ENCODE measurements around the gene LCN6.

LCN6 gene

GRCh38 chr9:136744773-136745172 is 3.6 kb downstream of the LCN6 start:
- Histone ChIP-seq H2BK12ac (ENCODE audit: low read length) (no peak overlapping the region), H3K23ac (ENCODE audit: low read length) (no peak overlapping the region), H3K27me3 (ENCODE audit: insufficient read depth, low read length) (no peaks in the 10 kb centered on the region), H4K91ac (ENCODE audit: low read depth, low read length) (no peak overlapping the region), H4K12ac (ENCODE audit: low read depth, low read length) (no peak overlapping the region), H3K79me1 (ENCODE audit: low read length) (no peaks in the 10 kb centered on the region), H3K36me3 (ENCODE audit: control insufficient read depth in 1 of 2, insufficient read depth in 2 of 2, low read length in 2 of 2) (no peaks in the 10 kb centered on the region), H3K4me1 (ENCODE audit: control insufficient read depth in 1 of 2, insufficient read depth in 2 of 2, low read length in 2 of 2) (no peaks in the 10 kb centered on the region), H3K9ac (ENCODE audit: low read length) (no peak overlapping the region), H3K79me2 (ENCODE audit: control insufficient read depth, insufficient read depth, low read length, poor library complexity) (no peaks in the 10 kb centered on the region), H3K4me3 (ENCODE audit: low read depth, low read length) (no peak overlapping the region), H2AK5ac (ENCODE audit: low read length) (no peak overlapping the region), H3K9me3 (ENCODE audit: insufficient read depth, low read depth, low read length) (no peaks in the 10 kb centered on the region), H2AFZ (ENCODE audit: insufficient read depth, low read length, poor library complexity) (no peak overlapping the region), H3K18ac (ENCODE audit: low read length) (no peak overlapping the region), H3K4ac (ENCODE audit: low read depth, low read length) (no peak overlapping the region), H3K14ac (ENCODE audit: low read length) (no peak overlapping the region), H2BK5ac (ENCODE audit: low read depth, low read length, poor library complexity) (no peak overlapping the region), H2BK120ac (ENCODE audit: insufficient read depth, low read length, poor library complexity) (no peak overlapping the region), H4K8ac (ENCODE audit: low read depth, low read length) (no peak overlapping the region), H3K27ac (ENCODE audit: low read depth, low read length) (no peak overlapping the region), H3K4me2 (ENCODE audit: low read length) (no peak overlapping the region)
- no peak for DNase-seq
- no CpG with 5 or more reads among the region's 18 CpGs for WGBS (ENCODE audit: extremely low coverage, insufficient coverage, insufficient read length)

- no peak overlapping the region for H4K91ac ChIP-seq (ENCODE audit: low read depth, low read length)
- no peaks in the 10 kb centered on the region for H3K4me1 ChIP-seq (ENCODE audit: control insufficient read depth in 1 of 2, insufficient read depth in 2 of 2, low read length in 2 of 2)
- WGBS (ENCODE audit: extremely low coverage, insufficient coverage, insufficient read length): no CpG with 5 or more reads among the region's 16 CpGs
- no peak overlapping the region for H3K4me2 ChIP-seq (ENCODE audit: low read length)
- H3K14ac ChIP-seq (ENCODE audit: low read length): no peak overlapping the region
- H3K4me3 ChIP-seq (ENCODE audit: low read depth, low read length): no peak overlapping the region
- no peak overlapping the region for H2BK5ac ChIP-seq (ENCODE audit: low read depth, low read length, poor library complexity)
- no peaks in the 10 kb centered on the region for H3K36me3 ChIP-seq (ENCODE audit: control insufficient read depth in 1 of 2, insufficient read depth in 2 of 2, low read length in 2 of 2)
- H3K4ac ChIP-seq (ENCODE audit: low read depth, low read length): no peak overlapping the region
- H3K18ac ChIP-seq (ENCODE audit: low read length): no peak overlapping the region
- H4K8ac ChIP-seq (ENCODE audit: low read depth, low read length): no peak overlapping the region
- H3K23ac ChIP-seq (ENCODE audit: low read length): no peak overlapping the region
- no peaks in the 10 kb centered on the region for H3K79me1 ChIP-seq (ENCODE audit: low read length)
- no peak overlapping the region for H2BK120ac ChIP-seq (ENCODE audit: insufficient read depth, low read length, poor library complexity)
- H3K9ac ChIP-seq (ENCODE audit: low read length): no peak overlapping the region
- H2BK12ac ChIP-seq (ENCODE audit: low read length): no peak overlapping the region
- DNase-seq: no peak
- H3K27ac ChIP-seq (ENCODE audit: low read depth, low read length): no peak overlapping the region
- H3K9me3 ChIP-seq (ENCODE audit: insufficient read depth, low read depth, low read length): no peaks in the 10 kb centered on the region
- H4K12ac ChIP-seq (ENCODE audit: low read depth, low read length): no peak overlapping the region
- no peak overlapping the region for H2AK5ac ChIP-seq (ENCODE audit: low read length)
- H2AFZ ChIP-seq (ENCODE audit: insufficient read depth, low read length, poor library complexity): no peak overlapping the region
- no peaks in the 10 kb centered on the region for H3K79me2 ChIP-seq (ENCODE audit: control insufficient read depth, insufficient read depth, low read length, poor library complexity)
- H3K27me3 ChIP-seq (ENCODE audit: insufficient read depth, low read length): no peaks in the 10 kb centered on the region
These were observed 4.6 kb downstream of the LCN6 start for GRCh38 chr9:136743639-136744211.

- no CpG with 5 or more reads among the region's 25 CpGs for WGBS (ENCODE audit: extremely low coverage, insufficient coverage, insufficient read length)
- Histone ChIP-seq H3K14ac (ENCODE audit: low read length) (no peak within 1 kb of the TSS), H3K9ac (ENCODE audit: low read length) (no peak within 1 kb of the TSS), H3K9me3 (ENCODE audit: insufficient read depth, low read depth, low read length) (no peaks in the 10 kb centered on the region), H3K18ac (ENCODE audit: low read length) (no peak within 1 kb of the TSS), H3K23ac (ENCODE audit: low read length) (no peak within 1 kb of the TSS), H3K27ac (ENCODE audit: low read depth, low read length) (no peak within 1 kb of the TSS), H3K4ac (ENCODE audit: low read depth, low read length) (no peak within 1 kb of the TSS), H2BK5ac (ENCODE audit: low read depth, low read length, poor library complexity) (no peak within 1 kb of the TSS), H4K91ac (ENCODE audit: low read depth, low read length) (no peak within 1 kb of the TSS), H2BK120ac (ENCODE audit: insufficient read depth, low read length, poor library complexity) (no peak within 1 kb of the TSS), H2AFZ (ENCODE audit: insufficient read depth, low read length, poor library complexity) (no peak within 1 kb of the TSS), H3K79me2 (ENCODE audit: control insufficient read depth, insufficient read depth, low read length, poor library complexity) (no peaks in the 10 kb centered on the region), H2BK12ac (ENCODE audit: low read length) (no peak within 1 kb of the TSS), H4K8ac (ENCODE audit: low read depth, low read length) (no peak within 1 kb of the TSS), H3K79me1 (ENCODE audit: low read length) (no peaks in the 10 kb centered on the region), H3K4me2 (ENCODE audit: low read length) (no peak within 1 kb of the TSS), H2AK5ac (ENCODE audit: low read length) (no peak within 1 kb of the TSS), H3K4me3 (ENCODE audit: low read depth, low read length) (no peak within 1 kb of the TSS), H3K4me1 (ENCODE audit: control insufficient read depth in 1 of 2, insufficient read depth in 2 of 2, low read length in 2 of 2) (no peaks in the 10 kb centered on the region), H3K36me3 (ENCODE audit: control insufficient read depth in 1 of 2, insufficient read depth in 2 of 2, low read length in 2 of 2) (no peaks in the 10 kb centered on the region), H3K27me3 (ENCODE audit: insufficient read depth, low read length) (no peaks in the 10 kb centered on the region), H4K12ac (ENCODE audit: low read depth, low read length) (no peak within 1 kb of the TSS)
- no peak for DNase-seq
These were observed 5.5 kb downstream of the LCN6 start, which contains the start of gene LCN10 for GRCh38 chr9:136742591-136743391. TSS of gene LCN10 (minus strand) at chr9:136742940. CDS start at chr9:136742903, 37 bp downstream.

GRCh38 chr9:136741883-136742571 is 6.3 kb downstream of the LCN6 start:
- Histone ChIP-seq H3K14ac (ENCODE audit: low read length) (no peak overlapping the region), H2BK5ac (ENCODE audit: low read depth, low read length, poor library complexity) (no peak overlapping the region), H4K8ac (ENCODE audit: low read depth, low read length) (no peak overlapping the region), H2BK12ac (ENCODE audit: low read length) (no peak overlapping the region), H3K18ac (ENCODE audit: low read length) (no peak overlapping the region), H2AFZ (ENCODE audit: insufficient read depth, low read length, poor library complexity) (no peak overlapping the region), H3K36me3 (ENCODE audit: control insufficient read depth in 1 of 2, insufficient read depth in 2 of 2, low read length in 2 of 2) (no peaks in the 10 kb centered on the region), H3K4me1 (ENCODE audit: control insufficient read depth in 1 of 2, insufficient read depth in 2 of 2, low read length in 2 of 2) (no peaks in the 10 kb centered on the region), H3K79me1 (ENCODE audit: low read length) (no peaks in the 10 kb centered on the region), H3K9me3 (ENCODE audit: insufficient read depth, low read depth, low read length) (no peaks in the 10 kb centered on the region), H3K4ac (ENCODE audit: low read depth, low read length) (no peak overlapping the region), H4K12ac (ENCODE audit: low read depth, low read length) (no peak overlapping the region), H3K23ac (ENCODE audit: low read length) (no peak overlapping the region), H2BK120ac (ENCODE audit: insufficient read depth, low read length, poor library complexity) (no peak overlapping the region), H3K79me2 (ENCODE audit: control insufficient read depth, insufficient read depth, low read length, poor library complexity) (no peaks in the 10 kb centered on the region), H3K27me3 (ENCODE audit: insufficient read depth, low read length) (no peaks in the 10 kb centered on the region), H3K9ac (ENCODE audit: low read length) (no peak overlapping the region), H3K4me2 (ENCODE audit: low read length) (no peak overlapping the region), H4K91ac (ENCODE audit: low read depth, low read length) (no peak overlapping the region), H3K4me3 (ENCODE audit: low read depth, low read length) (no peak overlapping the region), H3K27ac (ENCODE audit: low read depth, low read length) (no peak overlapping the region), H2AK5ac (ENCODE audit: low read length) (no peak overlapping the region)
- no peak for DNase-seq
- WGBS (ENCODE audit: extremely low coverage, insufficient coverage, insufficient read length): no CpG with 5 or more reads among the region's 32 CpGs
